ENCODE measurements around the gene CARMIL1.
"Not testable (repeated sequence)": the region's sequence is repeated elsewhere in the genome, so short reads cannot be mapped to it uniquely, and the experiment has no call there.

The CARMIL1 gene

GRCh38 chr6:25277857-25278256 is 1.3 kb upstream of the CARMIL1 start:
- no peak for DNase-seq (ENCODE audit: low read depth)

DNA sequence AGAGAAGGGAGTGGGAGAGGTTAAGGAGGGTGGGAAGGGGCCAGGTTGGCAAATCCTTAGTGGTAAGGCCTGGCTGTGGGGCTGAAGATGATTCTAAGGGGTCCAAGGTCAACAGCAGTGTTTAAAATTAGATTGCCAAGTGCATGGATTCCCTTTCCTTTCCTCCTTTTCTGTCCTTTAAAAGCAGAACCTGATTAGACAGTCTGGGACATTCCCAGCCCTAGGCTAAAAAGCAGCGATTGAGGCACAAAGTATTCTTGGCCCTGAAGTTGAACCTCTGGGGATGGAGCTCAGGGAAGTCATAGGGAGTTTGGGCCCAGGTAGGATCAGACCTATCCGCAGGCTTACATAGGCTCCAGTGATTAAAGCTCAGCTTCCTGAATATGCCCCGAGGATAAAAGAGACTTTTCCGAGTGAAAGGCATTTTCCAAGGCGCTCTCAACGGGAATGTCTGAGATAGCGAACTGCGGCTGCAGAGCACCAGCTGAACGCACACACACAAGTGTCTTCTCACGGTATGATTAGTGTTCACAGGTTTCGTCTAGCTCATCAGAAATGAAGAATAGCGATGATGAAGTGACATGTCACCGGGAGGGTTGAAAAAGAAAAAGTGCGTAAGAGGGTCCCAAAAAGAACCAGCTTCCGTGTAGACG is 787 bp upstream of the CARMIL1 start:
- DNase-seq (ENCODE audit: low read depth): no peak

- no peak for DNase-seq (ENCODE audit: low read depth)
Observed at GRCh38 chr6:25279748-25280343, 672 bp downstream of the CARMIL1 start.

DNA sequence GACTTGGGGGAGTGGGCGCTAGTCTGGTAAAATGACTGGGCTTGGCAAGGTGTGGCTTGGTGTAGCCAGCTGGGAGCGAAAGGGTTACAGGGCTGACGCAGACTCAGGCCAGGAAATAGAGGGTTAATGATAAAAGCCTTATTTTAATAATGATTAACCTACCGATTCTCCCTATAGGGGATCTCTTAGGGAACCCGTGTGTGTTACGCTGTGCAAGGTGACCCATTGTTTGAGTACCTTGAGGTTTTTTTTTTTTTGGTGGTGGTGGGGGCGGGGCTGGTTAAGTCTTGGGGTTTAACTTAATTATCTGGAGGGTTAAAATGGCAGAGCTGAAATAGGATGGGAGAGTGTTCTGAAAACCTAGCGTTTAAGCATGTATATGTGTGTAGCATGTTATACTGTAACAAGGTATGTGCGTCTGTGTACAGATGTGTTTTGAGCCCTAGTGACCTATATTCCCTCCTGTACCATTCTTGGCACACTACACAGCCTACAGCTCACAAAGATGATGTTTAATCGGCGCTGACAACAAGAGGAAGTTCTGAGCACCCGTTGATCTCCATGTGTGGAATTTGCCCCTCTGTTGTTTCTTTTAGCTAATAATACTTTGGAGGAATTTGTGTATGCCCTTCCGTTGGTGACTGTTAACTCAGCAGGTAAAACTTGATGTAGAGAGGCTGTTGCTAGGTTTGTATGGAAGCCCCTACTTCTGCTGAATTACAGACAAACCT is 1.3 kb downstream of the CARMIL1 start:
- no peak for DNase-seq (ENCODE audit: low read depth)

DNA sequence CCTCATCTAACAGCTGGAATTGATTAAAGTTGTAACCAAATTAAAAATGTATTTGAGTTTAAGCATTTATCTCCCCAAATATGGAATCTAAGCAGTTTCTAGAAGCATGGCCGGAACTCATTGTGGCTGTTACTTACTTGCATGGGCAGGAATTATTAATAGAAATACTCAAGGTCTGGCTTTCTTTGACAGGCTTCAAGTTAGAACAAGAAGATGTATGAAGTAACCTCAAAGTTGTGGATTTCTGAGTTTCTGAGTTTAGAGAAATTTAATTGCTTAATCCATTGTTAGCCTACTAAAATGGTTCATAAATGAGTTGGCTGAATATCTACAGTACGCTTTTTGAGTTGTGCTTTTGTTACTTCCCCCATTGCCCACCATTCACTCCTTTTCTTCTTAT is 7.7 kb downstream of the CARMIL1 start:
- DNase-seq (ENCODE audit: low read depth): no peak

DNA sequence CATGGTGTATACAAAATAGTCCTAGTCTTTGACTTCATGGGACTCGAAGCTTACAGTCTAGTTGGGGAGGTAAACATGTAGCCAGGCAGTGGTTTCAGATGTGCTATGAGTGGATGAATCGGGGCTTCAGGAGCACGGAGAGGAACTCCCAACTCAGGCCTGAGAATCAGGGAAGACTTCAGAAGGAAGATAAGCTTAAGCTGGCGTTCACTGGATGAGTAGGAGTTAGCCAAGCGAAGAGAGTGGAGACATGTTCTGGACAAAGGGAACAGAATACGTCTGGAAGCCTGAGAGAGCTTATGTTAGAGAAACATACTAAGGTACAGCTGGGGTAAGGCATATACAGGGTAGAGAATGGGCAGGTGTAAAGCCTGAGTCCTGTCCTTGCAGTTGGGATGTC is 8.8 kb downstream of the CARMIL1 start:
- DNase-seq (ENCODE audit: low read depth): no peak

- DNase-seq (ENCODE audit: low read depth): no peak
Observed at GRCh38 chr6:25288518-25288917, 9.3 kb downstream of the CARMIL1 start.

DNA sequence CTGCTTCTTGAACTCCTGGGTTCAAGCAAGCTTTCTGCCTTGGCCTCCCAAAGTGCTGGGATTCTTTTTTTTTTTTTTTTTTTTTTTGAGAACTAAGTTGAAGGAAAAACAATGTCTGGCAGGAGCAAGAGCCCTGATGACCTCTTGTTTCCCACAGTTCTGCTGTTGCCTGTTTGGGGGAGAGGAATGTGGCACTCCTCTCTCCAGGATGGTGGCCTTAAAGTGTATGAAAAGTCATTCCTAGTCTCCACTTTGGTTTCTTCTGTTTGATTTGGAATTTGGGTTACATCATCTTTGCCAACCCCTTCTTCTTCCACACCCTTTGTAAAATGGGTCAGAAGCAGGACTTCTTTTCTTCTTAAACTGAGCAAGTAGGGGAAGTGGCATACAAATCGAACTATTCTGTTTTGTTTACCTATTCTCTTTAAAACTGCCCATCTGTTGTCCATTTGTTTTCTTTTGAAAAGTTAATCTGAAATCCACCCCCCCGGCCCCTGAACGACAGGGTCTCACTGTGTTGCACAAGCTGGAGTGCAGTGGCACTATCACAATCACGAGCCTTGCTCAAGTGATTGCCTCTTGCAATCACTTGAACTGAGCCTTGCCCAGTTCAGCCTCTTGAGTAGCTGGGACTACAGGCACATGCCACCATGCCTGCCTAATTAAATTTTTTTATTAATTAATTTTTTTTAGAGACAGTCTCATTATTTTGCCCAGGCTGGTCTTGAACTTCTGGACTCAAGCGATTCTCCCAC is 11.3 kb downstream of the CARMIL1 start:
- DNase-seq (ENCODE audit: low read depth): no peak

DNA sequence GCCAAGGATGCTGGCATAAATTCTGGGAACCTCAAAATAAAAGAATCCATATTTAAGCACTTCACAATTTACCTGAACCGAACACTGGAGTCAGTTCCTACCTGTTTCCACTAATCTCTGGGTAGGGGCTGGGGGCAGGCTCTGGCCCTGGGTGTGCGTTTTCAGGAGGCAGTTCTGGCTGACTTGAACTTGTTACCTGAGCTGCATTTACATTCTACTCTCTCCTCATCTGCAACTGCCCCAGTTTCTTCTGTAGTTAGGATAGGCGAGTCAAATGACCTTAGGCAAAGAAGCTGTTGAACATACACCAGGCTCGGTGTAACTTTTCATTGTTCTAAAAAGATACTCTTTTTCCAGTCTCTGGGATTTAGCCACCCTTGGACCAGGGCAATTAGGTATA is 13.2 kb downstream of the CARMIL1 start:
- no peak for DNase-seq (ENCODE audit: low read depth)

DNA sequence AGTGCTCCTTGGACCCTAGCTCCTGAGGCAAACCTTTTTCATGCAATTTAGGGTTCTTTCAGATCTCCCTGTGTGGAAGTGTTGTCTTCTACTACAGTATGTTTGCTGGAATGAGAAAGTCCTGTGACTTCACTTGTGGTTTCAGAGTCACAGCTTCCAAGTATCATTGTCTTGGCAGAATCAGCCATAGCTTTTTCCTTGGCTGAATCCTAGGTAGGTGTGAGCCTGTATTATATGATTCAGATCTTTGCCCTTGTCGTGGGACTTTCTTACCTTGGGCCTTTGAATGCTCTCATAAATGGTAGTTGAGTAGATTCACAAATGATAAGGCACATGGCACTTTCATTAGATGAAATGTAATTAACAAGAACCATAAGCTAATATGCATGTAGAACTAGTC is 16.5 kb downstream of the CARMIL1 start:
- no peak for DNase-seq (ENCODE audit: low read depth)

GRCh38 chr6:25296217-25296905 is 17.2 kb downstream of the CARMIL1 start:
- DNase-seq (ENCODE audit: low read depth): no peak

GRCh38 chr6:25297039-25297441 is 17.9 kb downstream of the CARMIL1 start:
- DNase-seq (ENCODE audit: low read depth): no peak

- DNase-seq (ENCODE audit: low read depth): no peak
Observed at GRCh38 chr6:25297823-25298522, 18.8 kb downstream of the CARMIL1 start.

GRCh38 chr6:25298523-25298865 is 19.3 kb downstream of the CARMIL1 start:
- not testable (repeated sequence) for DNase-seq (ENCODE audit: low read depth)

GRCh38 chr6:25301362-25301761 is 22.2 kb downstream of the CARMIL1 start:
- no peak for DNase-seq (ENCODE audit: low read depth)

DNA sequence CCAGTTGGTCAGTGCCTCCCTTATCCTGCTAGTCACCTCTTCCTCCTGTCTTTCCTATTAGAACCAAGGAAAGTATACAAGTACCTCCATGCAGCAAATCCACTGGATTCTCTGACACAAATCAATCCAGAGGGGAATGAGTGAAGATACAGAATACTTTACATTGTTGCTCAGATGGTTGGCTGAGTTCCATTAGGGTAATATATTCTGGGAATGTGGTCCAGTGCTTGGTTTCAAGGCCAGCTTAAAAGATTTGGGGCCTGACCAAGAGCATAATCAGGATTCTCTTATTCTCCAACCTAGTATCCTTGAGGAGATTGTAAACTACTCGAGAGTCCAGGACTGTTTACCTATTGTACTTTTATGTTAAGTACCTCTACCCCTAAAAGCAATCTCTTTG is 23.0 kb downstream of the CARMIL1 start:
- DNase-seq (ENCODE audit: low read depth): no peak

DNA sequence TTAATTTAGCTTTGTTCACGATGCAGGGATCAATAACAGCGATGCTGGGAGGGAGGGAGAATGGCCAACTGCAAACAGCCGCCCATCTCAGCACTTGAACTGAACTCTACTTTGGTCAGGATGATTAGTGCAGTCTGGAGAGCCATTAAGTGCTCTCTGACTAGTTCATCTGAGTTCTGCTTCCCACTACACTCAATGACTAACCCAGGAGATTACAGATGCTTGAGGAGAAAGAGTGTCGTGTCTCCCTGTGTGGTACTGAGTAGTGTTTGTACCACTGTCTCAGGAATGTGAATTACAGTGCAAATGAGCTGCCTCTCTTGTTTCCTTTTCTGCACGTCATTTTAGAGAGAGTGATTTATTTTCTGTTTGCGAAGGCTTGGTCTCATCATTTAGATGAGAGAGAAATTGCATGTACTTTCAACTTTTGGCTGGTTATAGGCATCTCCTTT is 23.5 kb downstream of the CARMIL1 start:
- no peak for DNase-seq (ENCODE audit: low read depth)

DNA sequence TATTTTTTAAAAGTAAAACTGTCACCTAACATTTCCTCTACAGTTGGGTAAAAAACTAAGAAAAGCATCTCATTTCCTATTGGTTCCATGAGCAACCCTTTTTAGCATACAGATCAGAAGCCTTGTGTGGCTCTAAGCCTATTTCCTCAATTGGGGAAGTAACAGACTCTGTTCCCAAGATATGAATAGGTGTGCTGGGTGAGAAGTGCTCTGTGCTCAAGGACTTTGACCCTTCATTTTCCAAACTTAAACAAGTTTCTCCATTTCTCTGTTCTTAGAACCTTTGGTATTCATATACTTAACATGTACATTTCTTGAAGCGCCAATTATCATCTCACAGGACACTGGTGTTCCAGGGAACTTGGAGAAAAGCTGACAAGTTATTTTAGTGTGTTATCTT is 24.1 kb downstream of the CARMIL1 start:
- no peak for DNase-seq (ENCODE audit: low read depth)

GRCh38 chr6:25306379-25306778 is 27.2 kb downstream of the CARMIL1 start:
- no peak for DNase-seq (ENCODE audit: low read depth)

DNA sequence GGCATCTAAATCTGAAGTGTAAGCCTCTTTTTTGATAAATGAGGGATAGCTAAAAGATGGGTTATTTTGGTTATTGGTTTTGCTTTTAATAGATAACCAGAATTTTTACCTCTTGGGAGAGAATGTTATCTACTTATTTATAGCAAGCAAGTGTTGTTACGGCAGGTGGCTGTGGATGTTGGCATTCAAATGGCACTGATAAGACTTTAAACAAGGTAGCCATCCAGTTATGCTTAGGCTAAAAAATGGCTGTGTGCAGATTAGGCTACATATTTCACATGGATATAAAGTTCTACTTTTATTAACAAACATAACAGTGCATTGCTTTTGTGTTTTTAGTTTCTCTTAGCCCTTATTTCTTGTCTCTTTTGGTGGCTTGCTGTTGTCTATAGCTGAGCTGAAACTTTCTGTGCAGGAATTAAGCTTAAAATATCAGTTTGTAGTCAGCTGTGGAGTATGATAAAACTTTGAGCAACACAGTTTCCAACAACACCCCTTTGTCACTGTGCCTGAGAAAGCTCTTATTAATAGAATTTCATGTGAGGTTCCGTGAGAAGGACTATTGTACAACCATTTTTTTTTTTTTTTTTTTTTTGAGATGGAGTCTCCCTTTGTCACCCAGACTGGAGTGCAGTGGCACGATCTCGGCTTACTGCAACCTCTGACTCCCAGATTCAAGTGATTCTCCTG is 28.8 kb downstream of the CARMIL1 start:
- no peak for DNase-seq (ENCODE audit: low read depth)

DNA sequence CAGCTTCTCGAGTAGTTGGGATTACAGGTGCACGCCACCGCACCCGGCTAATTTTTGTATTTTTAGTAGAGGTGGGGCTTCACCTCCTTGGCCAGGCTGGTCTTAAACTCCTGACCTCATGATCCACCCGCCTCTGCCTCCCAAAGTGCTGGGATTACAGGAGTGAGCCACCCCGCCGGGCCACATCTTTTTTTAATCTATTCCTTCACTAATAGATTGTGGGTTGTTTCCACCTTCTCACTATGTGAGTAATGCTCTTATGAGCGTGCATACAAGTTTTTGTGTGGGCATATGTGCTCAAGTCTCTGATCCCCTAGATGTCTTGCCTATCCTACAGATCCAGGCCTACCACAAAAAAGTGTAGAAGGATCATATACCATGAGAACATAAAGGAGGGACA is 30.7 kb downstream of the CARMIL1 start:
- no peak for DNase-seq (ENCODE audit: low read depth)
